GM18526 (cell line): ENCODE results near the gene ARSG.

Experiments used
- POLR2A ChIP-seq: IDR thresholded peaks from 3 replicates; pipeline ENCODE4 v1.6.1; 2011; ENCODE audit not compliant: insufficient read length; ENCODE audit errors: extremely low read depth

Gene ARSG

DNA sequence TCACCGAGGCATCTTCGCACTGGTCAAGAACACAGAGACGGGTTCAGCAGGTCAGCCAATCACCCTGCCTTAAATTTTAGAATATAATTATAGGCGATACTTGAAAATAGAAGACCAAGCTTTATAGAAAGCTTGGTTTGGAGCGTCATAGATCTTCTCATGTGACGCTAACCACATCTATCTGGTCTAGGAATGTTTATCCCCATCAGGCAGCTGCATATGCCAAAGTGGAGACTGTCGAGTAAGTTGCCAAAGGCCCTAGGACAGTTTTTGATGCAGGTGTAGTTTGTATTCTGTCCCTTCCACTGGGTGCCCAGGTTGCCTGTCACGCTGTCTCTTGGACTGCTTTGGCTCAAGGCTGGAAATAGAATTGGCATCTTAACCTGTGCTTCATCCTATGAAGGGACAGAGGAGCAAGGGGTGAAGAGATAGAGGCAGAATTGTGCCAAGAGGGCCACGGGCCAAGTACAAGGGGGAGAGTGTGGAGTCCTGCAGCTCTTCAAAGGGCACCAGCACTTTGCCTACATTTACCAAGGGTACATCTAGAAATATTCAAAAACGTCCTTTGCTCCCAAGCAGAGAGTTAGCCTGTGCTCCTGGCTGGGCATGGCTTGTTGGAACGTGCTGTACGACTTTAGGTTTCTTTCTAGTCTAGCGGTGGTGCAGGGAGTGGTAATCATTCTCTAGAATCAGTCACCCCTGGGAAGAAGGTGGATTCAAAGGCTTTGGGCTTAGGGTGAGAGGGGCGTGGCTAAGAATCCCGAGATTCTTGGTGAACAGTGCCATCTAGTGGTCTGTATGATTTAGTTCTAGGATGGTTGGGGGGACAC is 171.3 kb downstream of the ARSG start:
- TF ChIP-seq POLR2A: no peak

DNA sequence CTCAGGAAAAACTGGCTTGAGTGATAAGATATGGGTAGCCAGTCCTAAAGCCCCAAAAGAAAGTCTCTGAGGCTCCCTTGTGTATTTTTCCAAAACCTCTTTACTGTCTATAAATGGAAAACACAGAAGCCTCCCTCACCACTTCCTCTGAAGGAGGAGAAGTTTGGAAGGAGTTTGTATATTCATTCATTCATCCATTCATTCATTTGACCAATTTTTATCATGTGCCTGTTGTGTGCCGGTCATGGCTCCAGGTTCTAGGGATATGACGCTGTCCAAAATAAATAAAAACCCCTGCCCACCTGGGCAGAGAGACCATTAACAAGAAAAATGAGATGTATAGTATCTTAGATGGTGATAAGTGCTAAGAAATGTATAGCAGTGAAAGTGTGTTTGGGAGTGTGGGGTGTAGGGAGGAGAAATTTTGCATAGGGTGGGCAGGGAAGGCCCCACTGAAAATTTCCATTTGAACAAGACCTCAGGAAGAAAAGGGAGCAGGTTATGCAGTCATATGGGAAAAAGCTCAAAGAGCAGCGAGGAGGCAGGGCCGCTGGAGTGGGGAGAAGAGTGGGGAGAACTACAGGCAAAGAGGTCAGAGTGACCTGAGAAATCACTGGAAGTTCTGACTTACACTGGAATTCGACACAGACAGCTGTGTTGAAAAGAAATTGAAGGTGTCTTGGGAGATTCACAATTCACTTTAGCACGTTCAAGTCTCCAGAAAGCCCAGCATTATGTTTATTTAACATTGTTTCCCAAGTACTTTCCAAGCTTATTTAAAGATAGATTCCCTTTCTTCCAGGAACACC is 172.1 kb downstream of the ARSG start:
- no peak for TF ChIP-seq POLR2A

DNA sequence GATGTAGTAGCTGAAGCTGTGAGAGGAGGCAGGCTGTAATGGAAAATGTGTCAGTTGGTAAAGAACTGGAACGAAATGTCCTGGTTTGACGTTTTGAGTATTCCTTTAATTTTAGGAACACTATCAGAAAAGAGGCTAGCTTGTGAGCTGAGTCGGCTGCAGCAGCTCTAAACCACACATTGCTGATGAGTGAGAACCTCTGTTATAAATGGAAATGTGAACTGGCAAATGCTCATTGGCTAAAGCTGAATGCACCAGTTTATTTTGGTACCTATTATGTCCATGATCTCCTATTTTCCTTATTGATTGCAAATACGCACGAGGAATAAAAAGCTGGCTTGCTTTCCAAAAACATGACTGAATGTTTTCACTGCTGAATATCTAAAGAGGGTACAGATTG is 177.0 kb downstream of the ARSG start:
- TF ChIP-seq POLR2A: no peak

DNA sequence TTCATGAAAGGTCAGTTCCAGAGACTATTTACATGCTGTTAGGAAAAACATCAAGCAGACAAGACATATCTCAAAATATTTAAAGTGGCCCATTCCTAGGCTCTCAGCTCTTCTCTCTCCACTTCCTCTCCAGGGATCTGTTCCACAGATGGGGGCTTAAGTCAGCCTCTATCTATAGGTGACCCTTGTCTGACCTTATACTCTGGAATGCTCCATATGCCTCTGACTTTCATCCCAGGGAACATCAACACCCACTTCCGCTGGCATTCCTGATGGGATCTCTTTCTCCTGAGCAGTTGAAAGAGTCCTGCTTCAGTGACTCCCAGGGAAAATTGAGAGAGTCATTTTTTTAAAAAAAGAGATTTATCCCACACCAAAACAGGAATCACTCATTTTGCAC is 177.5 kb downstream of the ARSG start:
- no peak for TF ChIP-seq POLR2A
